ENCODE results near the gene HNRNPA1L2.
"Not testable (repeated sequence)": the region's sequence is repeated elsewhere in the genome, so short reads cannot be mapped to it uniquely, and the experiment has no call there.

HNRNPA1L2 gene
- total RNA-seq: 0 reads per million in 18 experiments

DNA sequence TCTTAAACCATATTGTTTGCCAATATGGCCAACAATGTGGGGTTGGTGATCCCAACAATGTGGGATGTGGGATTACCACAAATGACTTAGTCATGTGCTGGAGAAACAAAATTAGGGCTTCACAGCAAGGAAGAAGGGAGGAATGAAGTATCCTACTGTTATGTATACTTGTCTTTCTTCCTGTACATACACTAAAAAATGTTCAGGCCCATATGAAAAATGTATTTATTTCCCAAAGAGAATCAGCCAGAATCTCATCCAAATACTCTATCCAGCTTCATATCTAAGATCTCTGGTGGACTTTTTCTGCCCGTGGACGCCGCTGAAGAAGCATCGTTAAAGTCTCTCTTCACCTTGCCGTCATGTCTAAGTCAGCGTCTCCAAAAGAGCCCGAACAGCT, at the start of gene HNRNPA1L2:
Gene HNRNPA1L2 (plus strand): TSS at position 301 of the 400 bp plus-strand sequence. CDS start 62 bp downstream, at position 363.
- no peak for DNase-seq

DNA sequence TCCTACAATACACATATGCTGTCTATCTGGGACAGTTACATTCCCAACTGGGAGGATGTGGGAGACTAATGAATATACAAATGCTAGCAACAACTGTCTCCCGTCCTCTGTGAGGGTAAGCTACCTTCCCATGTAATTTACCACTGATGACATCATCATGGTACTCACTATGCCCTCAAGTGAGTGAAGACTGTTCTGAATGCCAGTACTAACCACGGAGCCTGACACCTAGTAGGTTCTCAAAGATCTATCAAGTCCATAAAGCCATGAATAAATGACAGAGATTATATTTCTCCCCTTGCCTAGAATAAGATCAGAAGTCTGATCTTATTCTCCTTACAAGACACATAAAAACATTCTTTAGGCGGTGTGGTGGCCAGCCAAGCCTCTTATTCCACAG, 49.1 kb upstream of the HNRNPA1L2 start:
- DNase-seq: not testable (repeated sequence)

DNA sequence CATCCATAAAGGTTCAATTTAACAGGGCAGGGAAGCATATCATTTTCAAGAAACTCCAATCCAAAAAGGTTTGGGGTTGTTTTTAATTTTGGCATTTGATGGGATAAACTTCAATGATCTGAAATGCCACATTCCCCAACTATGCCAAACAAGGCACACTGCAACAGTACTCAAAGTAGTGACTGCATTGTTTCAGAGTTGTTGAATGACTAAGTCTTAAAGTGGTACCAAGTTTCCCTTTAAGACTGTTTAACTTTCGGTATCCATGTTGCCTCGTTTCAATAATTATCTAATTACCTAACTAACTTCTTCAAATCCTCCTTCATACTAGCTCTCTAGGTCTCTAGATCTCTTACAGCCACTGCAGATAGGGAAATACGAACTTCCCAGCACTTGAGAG, 48.4 kb upstream of the HNRNPA1L2 start:
- DNase-seq: not testable (repeated sequence)

GRCh38 chr13:52594295-52594694, 47.9 kb upstream of the HNRNPA1L2 start:
- not testable (repeated sequence) for DNase-seq

- no peak for DNase-seq
Measured at GRCh38 chr13:52597676-52598075, 44.6 kb upstream of the HNRNPA1L2 start.

DNA sequence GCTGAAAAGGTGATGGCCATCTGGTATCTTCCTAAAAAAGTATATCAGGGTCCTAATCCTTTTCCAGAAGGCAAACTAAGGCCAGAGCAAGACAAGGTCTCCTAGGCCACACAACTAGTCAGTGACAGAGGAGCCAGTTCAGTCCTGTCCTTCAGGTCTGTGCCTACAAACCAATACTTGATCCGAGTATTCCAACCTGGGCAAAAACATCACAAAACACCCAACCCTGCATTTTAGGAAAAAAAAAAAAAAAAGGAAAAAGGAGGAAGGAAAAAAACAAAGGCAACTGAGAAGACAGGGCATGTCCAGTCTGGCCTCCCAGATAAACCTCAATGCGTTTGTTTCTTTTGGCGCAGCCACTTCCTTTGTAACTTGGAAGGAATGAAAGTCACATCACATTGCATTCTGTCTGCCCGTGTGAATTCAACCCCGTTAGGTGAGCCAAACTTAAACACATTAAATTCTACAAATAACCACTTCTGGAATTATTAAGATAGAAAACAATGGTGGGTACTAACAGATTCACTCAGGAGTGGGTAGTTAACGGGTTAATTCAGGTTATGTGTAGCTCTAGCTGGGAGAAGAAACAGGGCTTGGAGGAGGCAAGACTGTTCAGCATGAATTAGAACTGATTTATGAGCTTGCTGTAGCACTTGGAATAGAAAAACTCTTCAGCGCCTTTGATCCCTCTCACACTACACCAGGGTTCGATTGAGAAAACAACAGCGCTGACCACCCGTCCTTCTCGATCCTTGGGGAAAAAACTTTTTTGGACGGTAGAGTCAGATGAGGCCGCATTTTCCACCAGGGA, 43.0 kb upstream of the HNRNPA1L2 start:
- no peak for DNase-seq

DNA sequence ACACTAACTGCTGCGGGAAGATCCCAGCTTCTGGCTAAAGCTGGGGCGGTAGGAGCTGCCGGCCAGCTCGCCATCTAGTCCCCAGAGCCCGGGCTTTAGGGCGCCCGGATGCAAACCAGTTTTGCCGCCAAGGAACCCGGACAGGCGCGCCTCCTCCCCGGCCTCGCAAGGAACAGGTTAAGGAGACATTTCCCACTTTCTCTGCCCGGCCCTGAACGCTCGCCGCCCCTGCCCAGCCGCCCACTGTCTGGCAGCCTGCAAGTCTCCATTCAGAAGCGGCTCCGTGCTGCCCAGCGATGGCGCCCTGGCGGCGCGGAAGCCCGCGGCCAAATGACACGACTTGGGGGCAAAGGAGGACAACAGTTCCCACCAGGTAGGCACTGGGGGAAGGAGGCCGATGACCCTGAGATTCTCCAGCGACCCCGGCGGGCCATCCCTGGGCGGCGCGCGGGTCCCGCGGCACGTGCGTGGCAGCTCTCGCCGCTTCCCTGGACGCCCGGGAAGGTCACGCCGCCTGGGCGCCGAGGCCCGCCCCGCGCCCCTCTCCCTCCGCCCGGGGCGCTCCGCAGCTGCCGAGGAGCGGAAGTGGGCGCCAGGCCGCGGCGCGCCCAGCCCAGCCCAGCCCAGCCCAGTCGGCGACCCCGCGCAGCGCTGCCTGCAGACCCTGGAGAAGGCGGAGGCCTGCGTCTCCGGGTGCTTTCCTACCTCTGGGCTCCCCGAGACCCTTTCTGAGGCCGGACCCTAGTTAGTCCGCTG, 42.2 kb upstream of the HNRNPA1L2 start:
- DNase-seq: peak in 1 of 2 donors; percentile 36

- no peak for DNase-seq
Measured at GRCh38 chr13:52600666-52601065, 41.6 kb upstream of the HNRNPA1L2 start.

DNA sequence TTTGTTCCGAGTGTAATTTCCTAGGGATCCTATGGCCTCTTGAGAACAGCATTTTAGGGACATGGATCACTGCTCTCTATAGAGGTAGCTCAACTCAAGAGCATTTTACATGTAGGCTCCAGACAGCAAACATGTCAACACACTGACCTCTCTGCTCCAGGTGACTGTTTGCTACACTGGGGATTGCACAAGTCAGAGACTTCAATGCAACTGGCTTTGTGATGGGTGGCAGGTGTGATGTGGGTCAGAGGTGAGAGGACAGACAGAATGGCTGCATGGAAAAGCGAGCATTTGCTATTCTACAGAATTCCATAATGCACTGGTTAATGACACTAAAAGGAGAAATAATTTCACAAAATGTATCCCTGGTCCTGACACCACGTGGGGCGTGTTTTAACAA, 38.9 kb upstream of the HNRNPA1L2 start:
- DNase-seq: not testable (repeated sequence)

GRCh38 chr13:52606126-52606525, 36.1 kb upstream of the HNRNPA1L2 start:
- DNase-seq: not testable (repeated sequence)

- not testable (repeated sequence) for DNase-seq
Measured at GRCh38 chr13:52606795-52607194, 35.4 kb upstream of the HNRNPA1L2 start.

DNA sequence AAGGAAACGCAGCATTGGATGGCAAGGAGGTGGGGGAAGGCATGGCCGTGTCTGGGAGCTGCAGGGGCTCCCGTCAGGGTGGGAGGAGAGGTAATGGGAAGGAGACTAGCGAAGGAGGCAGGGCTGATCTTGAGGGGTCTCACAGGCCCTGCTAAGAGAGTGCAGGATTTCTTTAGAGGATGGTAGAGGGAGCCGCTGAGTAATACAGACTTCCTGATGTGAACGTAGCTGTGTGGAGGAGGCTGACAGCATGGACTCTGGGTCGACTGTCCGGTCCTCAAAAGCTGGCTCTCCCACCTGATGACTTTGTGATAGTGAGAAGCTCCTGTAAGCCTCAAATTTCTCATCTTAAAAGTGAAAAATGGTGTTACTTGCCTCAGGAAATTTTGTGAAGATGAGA, 34.0 kb upstream of the HNRNPA1L2 start:
- DNase-seq: not testable (repeated sequence)

DNA sequence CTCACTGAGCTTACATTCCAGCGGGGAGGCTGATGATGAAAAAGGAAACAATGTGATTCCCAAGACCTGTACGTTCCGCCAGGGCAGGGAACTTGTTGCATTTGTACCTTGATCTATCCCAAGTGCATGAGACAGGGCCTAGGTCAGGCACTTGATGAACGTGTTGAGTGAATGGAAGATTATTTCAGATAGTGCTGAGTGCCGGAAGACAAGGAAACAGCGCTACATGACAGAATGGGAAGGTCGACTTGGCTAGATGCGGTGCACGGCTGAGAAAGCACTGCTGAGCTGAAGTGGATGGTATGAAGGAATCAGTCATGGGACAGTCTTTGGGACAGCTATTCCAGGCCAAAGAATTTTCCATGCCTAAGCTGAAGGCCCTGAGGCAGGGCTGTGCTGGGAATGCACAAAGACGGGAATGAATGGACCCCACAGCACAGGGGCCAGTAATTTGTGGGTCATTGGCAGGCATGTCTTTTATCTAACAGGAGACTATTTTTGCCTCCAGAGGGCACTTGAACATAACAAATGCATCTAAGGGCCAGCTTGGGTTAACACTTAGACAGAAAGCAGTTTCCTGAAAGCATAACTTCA, 33.1 kb upstream of the HNRNPA1L2 start:
- peak; percentile 50 to 62 for DNase-seq

DNA sequence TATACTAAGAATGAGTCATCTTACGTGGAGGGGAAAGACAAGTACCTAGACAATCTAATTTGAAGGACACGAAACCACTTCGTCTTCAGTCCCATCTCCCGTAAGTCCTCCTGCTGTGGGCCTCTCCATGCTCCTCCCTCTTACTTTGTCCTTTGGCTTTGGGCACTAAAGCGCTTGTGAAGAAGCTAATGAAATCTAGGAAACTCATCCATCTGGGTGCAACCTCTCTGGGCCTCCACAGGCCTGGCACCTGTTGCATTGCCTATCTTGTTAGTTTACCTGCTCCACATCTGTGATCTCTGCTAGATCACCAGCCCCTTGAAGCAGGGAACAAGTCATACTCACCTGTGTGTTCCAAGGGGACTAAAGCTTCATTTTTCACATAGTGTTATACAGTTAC, 32.1 kb upstream of the HNRNPA1L2 start:
- not testable (repeated sequence) for DNase-seq

DNA sequence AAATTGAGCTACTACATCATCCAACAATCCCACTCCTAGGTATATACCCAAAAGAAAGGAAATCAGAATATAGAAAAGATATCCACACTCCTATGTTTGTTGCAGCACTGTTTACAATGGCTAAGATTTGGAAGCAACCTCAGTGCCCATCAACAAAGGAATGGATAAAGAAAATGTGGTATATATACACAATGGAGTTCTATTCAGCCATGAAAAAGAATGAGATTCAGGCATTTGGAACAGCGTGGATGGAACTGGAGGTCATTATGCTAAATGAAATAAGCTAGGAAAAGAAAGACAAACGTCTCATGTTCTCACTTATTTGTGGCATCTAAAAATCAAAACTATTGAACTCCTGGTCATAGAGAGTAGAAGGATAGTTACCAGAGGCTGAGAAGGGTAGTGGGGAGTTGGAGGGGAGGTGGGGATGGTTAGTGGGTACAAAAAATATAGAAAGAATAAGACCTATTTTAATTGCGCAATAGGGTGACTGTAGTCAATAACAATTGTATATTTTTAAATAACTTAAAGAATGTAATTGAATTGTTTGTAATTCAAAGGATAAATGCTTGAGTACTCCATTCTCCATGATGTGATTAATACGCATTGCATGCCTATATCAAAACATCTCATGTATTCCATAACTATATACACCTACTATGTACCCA, 27.0 kb upstream of the HNRNPA1L2 start:
- DNase-seq: no peak

GRCh38 chr13:52615812-52616211, 26.4 kb upstream of the HNRNPA1L2 start:
- peak in 1 of 2 donors; percentile 22 for DNase-seq

GRCh38 chr13:52617070-52618060, 24.9 kb upstream of the HNRNPA1L2 start:
- peak; percentile 72 to 75 for DNase-seq

- DNase-seq: not testable (repeated sequence)
Measured at GRCh38 chr13:52631083-52631690, 11.0 kb upstream of the HNRNPA1L2 start.

- peak in 1 of 2 donors; percentile 21 for DNase-seq
Measured at GRCh38 chr13:52638666-52639328, 3.4 kb upstream of the HNRNPA1L2 start.

GRCh38 chr13:52644108-52644507, 1.9 kb downstream of the HNRNPA1L2 start:
- DNase-seq: no peak
